GM18951 (cell line): ENCODE data around the gene BMERB1.
"Not testable (repeated sequence)": the region's sequence is repeated elsewhere in the genome, so short reads cannot be mapped to it uniquely, and the experiment has no call there.

ENCODE experiments used
- POLR2A ChIP-seq: IDR thresholded peaks from 4 replicates; pipeline ENCODE4 v1.6.1; 2011; ENCODE audit warnings: mild to moderate bottlenecking; ENCODE audit not compliant: insufficient read length, insufficient read depth; ENCODE audit errors: extremely low read depth
- in situ Hi-C: fragments of 300-500 bp; cut with MboI; formaldehyde crosslinking; loops from one replicate; pipeline ENCODE4 v1.12.0; 2022; ENCODE audit warnings: low sequenced_read_pairs, mixed read lengths, inconsistent platforms; ENCODE audit not compliant: unreplicated experiment

The BMERB1 gene

DNA sequence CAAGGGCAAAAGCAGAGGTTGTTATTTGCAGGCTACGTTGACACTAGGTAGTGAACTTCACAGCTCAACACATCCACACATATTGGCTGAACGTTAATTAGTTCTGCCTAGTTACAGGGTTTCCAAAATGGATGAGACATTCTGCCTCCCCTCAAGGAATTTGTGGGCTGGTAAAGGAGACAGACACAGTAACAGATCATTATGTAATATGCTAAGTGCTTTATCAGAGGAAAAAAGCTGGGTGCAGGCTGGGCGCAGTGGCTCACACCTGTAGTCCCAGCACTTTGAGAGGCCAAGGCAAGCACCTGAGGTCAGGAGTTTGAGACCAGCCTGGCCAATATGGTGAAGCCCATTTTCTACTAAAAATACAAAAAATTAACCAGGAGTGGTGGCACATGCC lies 26.2 kb downstream of the BMERB1 start:
- in situ Hi-C loops, result no loop called here
- TF ChIP-seq POLR2A, result no peak

DNA sequence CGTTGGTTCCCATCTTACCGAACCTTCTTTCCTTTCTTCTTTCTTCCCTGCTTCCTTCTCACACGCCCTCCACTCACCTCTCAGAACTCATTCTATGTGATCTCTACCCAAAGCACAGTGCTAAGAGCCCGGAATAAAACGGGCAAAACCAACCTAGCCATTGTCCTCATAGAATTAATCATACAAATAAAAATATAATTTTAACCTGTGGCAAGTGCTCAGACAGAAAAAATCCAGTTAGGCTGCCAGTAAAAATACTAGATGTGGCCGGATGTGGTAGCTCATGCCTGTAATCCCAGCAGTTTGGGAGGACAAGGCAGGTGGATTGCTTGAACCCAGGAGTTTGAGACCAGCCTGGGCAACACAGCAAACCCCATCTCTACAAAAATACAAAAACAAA lies 27.0 kb downstream of the BMERB1 start:
- in situ Hi-C loops, result no loop called here
- no peak for TF ChIP-seq POLR2A

DNA sequence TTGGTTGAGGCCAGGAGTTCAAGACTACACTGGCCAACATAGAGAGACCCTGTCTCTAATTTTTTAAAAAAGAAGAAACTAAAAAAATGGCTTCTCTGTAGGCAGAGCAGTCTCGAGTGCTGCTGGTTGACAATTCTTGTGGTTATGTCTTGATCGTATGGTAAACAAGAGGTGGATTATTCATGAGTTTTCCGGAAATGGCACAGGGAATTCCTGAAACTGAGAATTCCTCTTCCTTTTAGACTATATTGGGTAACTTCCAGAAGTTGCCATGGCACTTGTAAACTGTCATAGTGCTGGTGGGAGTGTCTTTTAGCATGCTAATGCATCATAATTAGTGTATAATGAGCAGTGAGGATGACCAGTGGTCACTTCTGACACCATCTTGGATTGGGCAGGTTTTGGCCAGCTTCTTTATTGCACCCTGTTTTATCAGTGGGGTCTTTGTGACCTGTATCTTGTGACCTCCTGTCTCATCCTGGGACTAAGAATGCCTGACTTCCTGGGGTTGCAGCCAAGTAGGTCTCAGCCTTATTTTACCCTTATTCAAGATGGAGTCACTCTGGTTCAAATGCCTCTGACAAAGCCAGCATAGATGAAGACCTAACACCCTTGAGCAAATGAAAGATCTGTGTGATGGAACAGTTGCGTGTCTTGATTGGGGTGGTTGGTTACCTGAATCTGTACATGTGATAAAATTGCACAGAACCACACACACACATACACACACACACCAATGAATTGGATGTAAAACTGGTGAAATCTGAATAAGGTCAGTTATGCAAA lies 30.2 kb downstream of the BMERB1 start:
- no peak for TF ChIP-seq POLR2A

DNA sequence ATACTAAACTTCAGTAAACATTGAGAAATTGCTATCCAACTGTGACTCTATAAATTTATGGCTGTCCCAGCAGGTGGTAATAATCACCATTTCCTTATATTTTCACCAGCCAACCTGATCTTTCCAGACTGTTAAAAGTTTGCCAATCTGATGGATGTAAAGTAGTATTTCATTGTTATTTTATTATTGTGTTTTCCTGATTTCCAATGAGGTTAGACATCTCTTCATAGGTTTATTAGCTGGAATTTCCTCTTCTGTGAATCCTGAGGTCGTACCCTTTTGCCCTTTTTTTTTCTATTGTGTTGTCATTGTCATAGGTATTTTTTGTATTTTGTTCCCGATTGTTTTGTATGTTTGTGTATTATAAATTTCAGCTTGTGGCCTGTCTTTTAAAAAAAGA lies 31.7 kb downstream of the BMERB1 start:
- no peak for TF ChIP-seq POLR2A

More for the DNA sequence above, 30.2 kb downstream of the BMERB1 start:
- in situ Hi-C loops, result no loop called here

DNA sequence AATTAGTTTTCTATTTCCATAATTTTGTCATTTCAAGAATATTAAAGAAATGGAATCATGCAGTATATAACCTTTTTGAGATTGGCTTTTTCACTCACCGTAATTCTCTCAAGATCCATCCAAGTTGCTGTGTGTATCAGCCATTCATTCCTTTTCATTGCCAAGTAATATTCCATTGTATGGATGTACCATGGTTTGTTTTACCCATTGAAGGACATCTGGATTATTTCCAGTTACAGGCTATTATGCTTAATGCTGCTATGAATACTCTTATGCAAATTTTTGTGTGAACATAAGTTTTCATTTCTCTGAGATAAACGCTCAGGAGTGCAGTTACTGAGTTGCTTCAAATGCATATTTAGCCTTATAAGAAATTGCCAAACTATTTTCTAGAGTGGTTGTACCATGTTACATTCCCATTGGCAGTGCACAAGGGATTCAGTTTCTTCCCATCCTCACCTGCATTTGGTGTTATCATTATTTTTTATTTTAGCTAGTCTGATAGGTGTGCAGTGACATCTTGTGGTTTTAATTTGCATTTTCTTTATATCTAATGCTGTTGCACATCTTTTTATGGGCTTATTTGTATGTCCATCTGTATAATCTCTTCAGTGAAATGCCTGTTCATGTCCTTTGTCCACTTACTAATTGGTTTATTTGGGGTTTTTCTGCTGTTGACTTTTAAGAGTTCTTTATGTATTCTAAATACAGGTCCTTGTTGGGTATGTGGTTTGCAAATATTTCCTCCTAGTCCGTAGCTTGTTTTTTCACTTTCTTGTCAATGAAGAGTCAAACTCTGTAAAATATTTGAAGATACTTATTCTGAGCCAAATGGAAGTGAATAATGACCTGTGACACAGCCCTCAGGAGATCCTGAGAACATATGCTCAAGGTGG lies 32.7 kb downstream of the BMERB1 start:
- in situ Hi-C loops, result no loop called here
- no peak for TF ChIP-seq POLR2A

More for the DNA sequence above, 31.7 kb downstream of the BMERB1 start:
- in situ Hi-C loops, result no loop called here

DNA sequence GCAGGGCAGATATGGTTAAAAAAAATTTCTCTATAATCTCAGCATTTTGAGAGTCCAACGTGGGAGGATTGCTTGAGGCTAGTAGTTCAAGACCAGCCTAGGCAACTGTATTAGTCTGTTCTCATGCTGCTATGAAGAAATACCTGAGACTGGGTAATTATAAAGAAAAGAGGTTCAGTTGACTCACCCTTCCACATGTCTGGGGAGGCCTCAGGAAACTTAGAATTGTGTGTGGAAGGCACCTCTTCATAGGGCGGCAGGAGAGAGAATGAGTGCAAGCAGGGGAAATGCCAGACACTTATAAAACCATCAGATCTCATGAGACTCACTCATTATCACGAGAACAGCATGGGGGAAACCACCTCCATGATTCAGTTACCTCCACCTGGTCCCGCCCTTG lies 42.6 kb downstream of the BMERB1 start:
- in situ Hi-C loops, result not testable (repeated sequence)

DNA sequence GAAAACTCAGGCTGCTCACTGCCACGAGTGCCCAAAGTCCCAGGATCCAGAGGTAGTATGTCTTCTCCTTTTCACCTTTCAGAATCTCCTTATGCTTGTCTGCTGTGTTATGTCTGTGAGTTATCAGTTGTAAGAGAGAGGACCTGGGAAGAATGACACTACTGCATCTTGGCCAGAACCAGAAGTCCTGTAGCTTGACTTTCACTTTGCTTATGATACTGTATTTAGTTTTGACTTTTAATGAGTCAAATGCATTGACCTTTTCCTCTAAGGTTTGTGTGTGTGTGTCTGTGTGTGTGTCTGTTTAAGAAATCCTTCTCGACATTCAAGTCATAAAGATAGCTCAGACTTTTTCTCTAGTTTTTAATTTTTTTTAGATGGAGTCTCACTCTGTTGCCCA lies 43.4 kb downstream of the BMERB1 start:
- no peak for TF ChIP-seq POLR2A
- in situ Hi-C loops, result no loop called here

DNA sequence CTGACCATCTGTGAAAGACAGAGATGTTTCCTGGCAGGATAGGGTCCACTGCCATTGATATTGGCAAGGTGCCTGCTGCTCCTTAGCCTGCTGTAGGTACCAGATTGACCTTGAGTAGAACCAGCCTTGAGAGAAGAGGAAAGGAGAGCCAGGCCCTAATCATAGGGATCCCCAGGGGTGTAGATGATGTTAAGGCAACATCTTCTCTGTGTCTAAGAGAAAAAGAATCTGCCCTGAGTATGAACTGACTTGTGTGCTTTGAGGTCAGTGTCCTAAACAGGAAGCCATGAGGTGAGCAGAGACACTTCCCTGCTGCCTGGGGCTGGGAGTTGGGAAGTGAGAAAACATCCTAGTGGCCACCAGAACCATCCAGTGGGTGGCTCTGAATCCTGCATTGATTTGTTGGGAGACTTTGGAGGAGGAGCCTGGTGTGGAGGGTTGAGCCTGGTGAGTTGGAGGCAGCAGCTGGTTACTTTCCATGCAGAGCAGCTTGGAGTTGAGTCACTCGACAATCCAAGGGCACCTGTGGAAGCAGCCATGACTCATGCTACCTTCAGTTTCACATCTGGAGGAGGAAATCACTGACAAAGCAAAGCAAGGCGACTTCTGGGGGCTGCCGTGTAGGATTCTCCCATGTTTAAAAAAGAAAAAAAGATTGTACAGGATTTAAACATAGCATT lies 47.8 kb downstream of the BMERB1 start:
- TF ChIP-seq POLR2A, result no peak
- in situ Hi-C loops, result no loop called here

DNA sequence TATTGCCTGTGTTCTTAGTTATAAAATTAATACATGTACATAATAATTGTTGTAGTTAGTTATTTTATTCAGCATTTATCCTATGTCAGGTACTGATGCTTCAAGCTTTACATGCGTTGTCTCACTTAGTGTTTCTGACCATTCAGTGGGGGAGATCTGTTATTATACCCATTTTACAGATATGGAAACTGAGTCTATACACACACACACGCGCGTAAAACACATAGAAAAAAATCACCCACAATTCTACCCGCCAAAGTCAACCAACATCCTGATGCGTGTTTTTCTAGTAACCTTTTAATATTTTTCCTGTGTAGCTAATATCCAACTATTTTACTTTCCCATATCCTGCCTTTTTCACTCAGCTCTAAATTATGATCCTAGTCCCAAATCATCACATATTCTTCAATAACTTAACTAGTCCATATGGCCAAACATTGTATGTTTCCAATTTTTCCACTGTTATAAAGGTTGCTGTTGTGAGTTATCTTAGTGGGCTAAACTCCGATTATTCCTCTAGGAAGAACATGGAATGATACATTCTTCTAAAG lies 48.4 kb downstream of the BMERB1 start:
- in situ Hi-C loops, result no loop called here
- TF ChIP-seq POLR2A, result no peak

DNA sequence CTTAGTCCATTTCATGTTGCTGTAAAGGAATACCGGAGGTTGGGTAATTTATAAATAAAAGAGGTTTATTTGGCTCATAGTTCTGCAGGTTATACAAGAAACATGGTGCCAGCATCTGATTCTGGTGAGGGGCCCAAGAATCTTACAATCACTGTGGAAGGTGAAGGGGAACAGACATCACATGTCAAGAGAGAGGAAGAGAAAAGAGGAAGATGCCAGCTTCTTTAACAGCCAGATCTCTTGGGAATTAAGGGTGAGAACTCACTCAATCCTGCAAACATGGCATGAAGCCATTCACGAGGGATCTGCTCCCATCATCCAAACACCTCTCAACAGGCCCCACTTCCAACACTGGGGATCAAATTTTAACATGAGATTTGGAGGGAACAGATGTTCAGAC lies 49.5 kb downstream of the BMERB1 start:
- in situ Hi-C loops, result no loop called here
- TF ChIP-seq POLR2A, result no peak

DNA sequence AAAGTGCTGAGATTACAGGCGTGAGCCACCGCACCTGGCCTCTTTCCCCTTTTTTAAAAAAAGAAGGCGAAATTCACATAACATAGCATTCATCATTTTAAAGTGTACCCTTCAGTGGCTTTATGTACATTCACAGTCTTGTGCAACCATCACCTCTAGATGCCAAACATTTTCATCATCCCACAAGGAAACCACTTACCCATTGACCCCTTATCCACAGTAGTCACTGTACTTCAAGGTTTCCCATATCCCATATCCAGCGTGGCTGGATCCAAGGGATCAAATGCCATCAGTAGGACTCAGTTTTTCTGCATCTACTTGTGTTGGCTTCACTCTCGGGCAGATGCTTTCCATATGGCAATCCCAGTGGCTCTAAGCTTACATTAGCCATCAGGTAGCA lies 50.3 kb downstream of the BMERB1 start:
- no peak for TF ChIP-seq POLR2A
- in situ Hi-C loops, result no loop called here

DNA sequence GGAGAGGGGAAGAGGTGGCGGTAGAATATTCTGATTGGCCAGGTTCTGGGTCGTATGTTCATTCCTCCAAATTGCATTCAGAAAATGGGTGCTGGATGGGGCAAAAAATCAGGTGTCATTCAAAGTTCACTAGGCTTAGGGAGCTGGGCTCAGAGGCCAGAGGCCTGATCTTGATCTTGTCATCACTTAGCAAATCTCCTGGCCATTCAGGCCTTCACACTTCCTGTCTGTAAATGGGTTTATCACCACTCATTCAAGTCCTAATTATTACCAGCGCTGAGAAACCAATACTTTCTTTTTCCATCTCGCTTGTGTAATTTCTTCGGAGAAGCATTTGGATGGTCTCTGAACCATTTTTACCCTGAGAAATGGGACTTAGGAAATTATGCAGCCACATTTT lies 50.8 kb downstream of the BMERB1 start:
- no peak for TF ChIP-seq POLR2A
- in situ Hi-C loops, result no loop called here

DNA sequence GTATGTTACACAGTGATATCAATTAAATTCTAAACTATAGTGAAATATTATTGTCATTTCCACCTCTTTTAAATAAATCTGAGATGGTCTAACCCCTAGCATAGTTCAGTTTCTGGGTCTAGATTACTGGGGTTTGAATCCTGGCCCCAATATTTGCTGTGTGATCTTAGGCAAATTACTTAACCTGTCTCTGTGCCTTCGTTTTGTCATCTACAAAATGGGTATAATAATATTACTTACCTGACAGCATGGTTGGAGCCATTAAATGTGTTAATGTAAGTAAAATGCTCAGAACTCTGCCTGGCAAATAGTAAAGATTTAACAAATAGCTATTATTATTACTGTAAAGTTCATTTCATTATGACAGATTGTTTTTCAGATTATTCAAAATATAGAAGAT lies 52.3 kb downstream of the BMERB1 start:
- no peak for TF ChIP-seq POLR2A
- in situ Hi-C loops, result no loop called here
